H9 (cell line): Measurements from ENCODE around the gene XDH. TPM values are rescaled to one million over a fixed set of nuclear protein-coding genes. Genes with fewer than 3 reads are reported as not detected.
A peak's percentile ranks its signal among the peaks of the same experiment; 100 is the strongest.

Experiments
- DNase-seq: peaks from one replicate; pipeline ENCODE4 v3.0.0-alpha.2; 2017
- H2AFZ ChIP-seq: one replicate; pipeline ENCODE4 v1.6.1; 2013; ENCODE audit warnings: mild to moderate bottlenecking, low read length, control low read depth, moderate library complexity
- H2AK5ac ChIP-seq: 2 replicates; pipeline ENCODE4 v1.6.1; 2013; ENCODE audit warnings: low read length, control low read depth, mixed read lengths; ENCODE audit not compliant: insufficient read length
- H2BK120ac ChIP-seq: one replicate; pipeline ENCODE4 v1.6.1; 2013; ENCODE audit warnings: low read depth, mild to moderate bottlenecking, low read length, control low read depth, inconsistent platforms; ENCODE audit not compliant: poor library complexity, severe bottlenecking
- H2BK12ac ChIP-seq: 2 replicates; pipeline ENCODE4 v1.6.1; 2013; ENCODE audit warnings: low read length, control low read depth, mixed read lengths, low read depth; ENCODE audit not compliant: insufficient read length
- H2BK15ac ChIP-seq: 2 replicates; pipeline ENCODE4 v1.6.1; 2013; ENCODE audit warnings: low read depth, low read length, control low read depth
- H2BK20ac ChIP-seq: one replicate; pipeline ENCODE4 v1.6.1; 2013; ENCODE audit warnings: low read depth, mild to moderate bottlenecking, low read length, control low read depth, inconsistent platforms; ENCODE audit not compliant: poor library complexity, severe bottlenecking
- H2BK5ac ChIP-seq: 2 replicates; pipeline ENCODE4 v1.6.1; 2013; ENCODE audit warnings: low read length, control low read depth, mixed read lengths; ENCODE audit not compliant: insufficient read length
- H3K14ac ChIP-seq: 2 replicates; pipeline ENCODE4 v1.6.1; 2013; ENCODE audit warnings: low read length, control low read depth; ENCODE audit not compliant: insufficient read depth
- H3K18ac ChIP-seq: 2 replicates; pipeline ENCODE4 v1.6.1; 2013; ENCODE audit warnings: low read depth, mild to moderate bottlenecking, mixed read lengths, low read length, control low read depth; ENCODE audit not compliant: insufficient read length
- H3K23ac ChIP-seq: 2 replicates; pipeline ENCODE4 v1.6.1; 2013; ENCODE audit warnings: low read length, control low read depth, mixed read lengths, low read depth; ENCODE audit not compliant: insufficient read length
- H3K23me2 ChIP-seq: 2 replicates; pipeline ENCODE4 v1.6.1; 2013; ENCODE audit warnings: low read depth, mild to moderate bottlenecking, mixed read lengths, low read length, control low read depth; ENCODE audit not compliant: insufficient read length, poor library complexity, severe bottlenecking
- H3K27ac ChIP-seq: 2 replicates; pipeline ENCODE4 v1.5.1; 2013; ENCODE audit warnings: low read length, control low read depth, mixed read lengths, low read depth; ENCODE audit not compliant: insufficient read length
- H3K27me3 ChIP-seq: 2 replicates; pipeline ENCODE4 v1.6.1; 2013; ENCODE audit warnings: low read length, control low read depth, inconsistent platforms; ENCODE audit not compliant: insufficient read depth
- H3K4ac ChIP-seq: 2 replicates; pipeline ENCODE4 v1.6.1; 2013; ENCODE audit warnings: low read depth, mild to moderate bottlenecking, control low read depth, inconsistent platforms, low read length, moderate library complexity
- H3K4me1 ChIP-seq: 2 replicates; pipeline ENCODE4 v1.6.1; 2013; ENCODE audit warnings: low read length, control low read depth, inconsistent platforms; ENCODE audit not compliant: insufficient read depth
- H3K4me2 ChIP-seq: 2 replicates; pipeline ENCODE4 v1.6.1; 2013; ENCODE audit warnings: low read length, control low read depth, mixed read lengths; ENCODE audit not compliant: insufficient read length, insufficient read depth
- H3K56ac ChIP-seq: 2 replicates; pipeline ENCODE4 v1.6.1; 2013; ENCODE audit warnings: low read depth, mild to moderate bottlenecking, mixed read lengths, low read length, control low read depth; ENCODE audit not compliant: insufficient read length
- H3K79me1 ChIP-seq: 2 replicates; pipeline ENCODE4 v1.6.1; 2013; ENCODE audit warnings: low read depth, mild to moderate bottlenecking, moderate library complexity, low read length, control low read depth, inconsistent platforms; ENCODE audit not compliant: insufficient read depth, poor library complexity, severe bottlenecking
- H3K79me2 ChIP-seq: 2 replicates; pipeline ENCODE4 v1.6.1; 2013; ENCODE audit warnings: low read length, control low read depth, inconsistent platforms; ENCODE audit not compliant: insufficient read depth
- H3K9ac ChIP-seq: 2 replicates; pipeline ENCODE4 v1.6.1; 2013; ENCODE audit warnings: low read length, control low read depth, mixed read lengths; ENCODE audit not compliant: insufficient read length; ENCODE audit errors: extremely low read depth
- H3K9me3 ChIP-seq: one replicate; pipeline ENCODE4 v1.6.1; 2013; ENCODE audit warnings: low read depth, low read length, inconsistent platforms; ENCODE audit not compliant: control insufficient read depth
- H3T11ph ChIP-seq: one replicate; pipeline ENCODE4 v1.6.1; 2013; ENCODE audit warnings: mild to moderate bottlenecking, low read length, control low read depth, inconsistent platforms
- H4K20me1 ChIP-seq: one replicate; pipeline ENCODE4 v1.6.1; 2013; ENCODE audit not compliant: control insufficient read depth, insufficient read length, insufficient read depth
- H4K5ac ChIP-seq: 2 replicates; pipeline ENCODE4 v1.6.1; 2013; ENCODE audit warnings: low read depth, mild to moderate bottlenecking, mixed read lengths, low read length, control low read depth; ENCODE audit not compliant: insufficient read length
- H4K8ac ChIP-seq: replicated peaks from 2 replicates; pipeline ENCODE4 v1.6.1; 2013; ENCODE audit warnings: low read length, control low read depth, mixed read lengths, low read depth; ENCODE audit not compliant: insufficient read length
- H4K91ac ChIP-seq: 2 replicates; pipeline ENCODE4 v1.6.1; 2013; ENCODE audit warnings: low read depth, mild to moderate bottlenecking, moderate library complexity, mixed read lengths, low read length, control low read depth; ENCODE audit not compliant: insufficient read length
- H3K27ac Mint-ChIP-seq, 3 experiments: 2 replicates in 2 of 3; 3 replicates in 1 of 3; pipeline ENCODE4 v1.8.0; 2020 to 2021; ENCODE audit warnings: mixed read lengths in 3 of 3, mild to moderate bottlenecking in 1 of 3, moderate library complexity in 1 of 3
- H3K27me3 Mint-ChIP-seq: 2 replicates; pipeline ENCODE4 v1.8.0; 2021; ENCODE audit warnings: low read depth, mild to moderate bottlenecking, moderate library complexity, mixed read lengths
- H3K36me3 Mint-ChIP-seq, 3 experiments: 2 replicates in 2 of 3; 3 replicates in 1 of 3; pipeline ENCODE4 v1.8.0; 2020 to 2021; ENCODE audit warnings: low read depth in 3 of 3, mixed read lengths in 3 of 3; ENCODE audit not compliant: insufficient read depth in 1 of 3
- H3K4me1 Mint-ChIP-seq, 2 experiments: 2 replicates each; pipeline ENCODE4 v1.8.0; 2020; ENCODE audit warnings: mixed read lengths in 2 of 2
- H3K4me3 Mint-ChIP-seq, 2 experiments: 2 replicates in 1 of 2; 3 replicates in 1 of 2; pipeline ENCODE4 v1.8.0; 2020 to 2021; ENCODE audit warnings: mild to moderate bottlenecking in 2 of 2, mixed read lengths in 2 of 2, moderate library complexity in 1 of 2
- H3K9me3 Mint-ChIP-seq, 2 experiments: 2 replicates in 1 of 2; 3 replicates in 1 of 2; pipeline ENCODE4 v1.8.0; 2020; ENCODE audit warnings: mild to moderate bottlenecking in 2 of 2, mixed read lengths in 2 of 2, moderate library complexity in 1 of 2
- CTCF ChIP-seq: fragments of 200-600 bp; sonication (generic); conservative IDR thresholded peaks from 3 replicates; pipeline ENCODE4 v1.8.0; 2021; ENCODE audit warnings: antibody characterized with exemption, mild to moderate bottlenecking
- WGBS: extraction: QIAGEN DNeasy Blood & Tissue Kit; methylation state at CpG from one replicate; pipeline ENCODE4 v1.1.7; 2013; ENCODE audit warnings: missing lambda C conversion rate, low lambda C conversion rate, mixed read lengths; ENCODE audit not compliant: insufficient read length; ENCODE audit errors: extremely low coverage; 5-methylcytosine and 5-hydroxymethylcytosine counted together
- total RNA-seq: library from RNA; stranded (reverse); gene quantifications from 2 replicates; pipeline ENCODE4 v1.2.1, GENCODE V29; 2021

The XDH gene
- total RNA-seq, 1 experiment from 2014 or later, result 1.4 TPM

- Histone ChIP-seq H3K27ac (no peak overlapping the region), H3K18ac (peak overlapping the region; percentile 11), H3K23me2 (no peaks in the 10 kb centered on the region), H4K5ac (no peak overlapping the region), H3K9ac (no peak overlapping the region), H3K9me3 (no peaks in the 10 kb centered on the region), H3K79me2 (no peaks in the 10 kb centered on the region), H2AFZ (no peak overlapping the region), H3K79me1 (no peaks in the 10 kb centered on the region), H3K4ac (no peak overlapping the region), H3T11ph (no peak overlapping the region), H4K91ac (no peak overlapping the region), H2BK15ac (no peak overlapping the region), H3K4me2 (no peak overlapping the region), H3K56ac (no peak overlapping the region), H3K4me1 (no peaks in the 10 kb centered on the region), H4K20me1 (no peaks in the 10 kb centered on the region), H2BK120ac (no peak overlapping the region), H3K23ac (no peak overlapping the region), H2AK5ac (no peak overlapping the region), H4K8ac (no peak overlapping the region), H2BK12ac (no peak overlapping the region), H2BK5ac (no peak overlapping the region), H3K27me3 (no peaks in the 10 kb centered on the region), H2BK20ac (no peak overlapping the region), H3K14ac (no peak overlapping the region)
- no CpG with 5 or more reads among the region's 4 CpGs for whole genome bisulfite sequencing
- no peaks in the 10 kb centered on the region for H3K27me3 Mint-ChIP-seq
- H3K4me1 Mint-ChIP-seq, result peaks cover 0 to 7% of the 10 kb centered on the region in 2 experiments; a peak in 1 of 4 replicates
- H3K4me3 Mint-ChIP-seq, result no peak overlapping the region
- TF ChIP-seq CTCF, result peak; percentile 57
- no peak overlapping the region for H3K27ac Mint-ChIP-seq
- peaks cover 8 to 12% (median 8%) of the 10 kb centered on the region in 3 experiments for H3K36me3 Mint-ChIP-seq
- H3K9me3 Mint-ChIP-seq, result peaks cover 7 to 19% of the 10 kb centered on the region in 2 experiments; a peak in 4 of 5 replicates
- DNase-seq, result peak; percentile 66
These were observed 13.5 kb upstream of the XDH start for GRCh38 chr2:31428001-31428418.
